HG03575 (cell line): Measurements from ENCODE around the gene OR5AN1.

Experiments used
- ATAC-seq: cut with Tn5 transposase; IDR thresholded peaks from one replicate; pipeline ENCODE4 v1.9.1; 2021; ENCODE audit not compliant: unreplicated experiment, insufficient number of reproducible peaks, low FRiP score; ENCODE audit errors: extremely low read depth

Gene OR5AN1

GRCh38 chr11:59417023-59417422 lies 58.3 kb downstream of the OR5AN1 start:
- no peak for ATAC-seq

GRCh38 chr11:59418156-59418555 lies 59.5 kb downstream of the OR5AN1 start:
- ATAC-seq: no peak
